Stimulated activated CD8-positive, alpha-beta memory T cell treated with anti-CD3 and anti-CD28 coated beads, Interleukin-12 subunit alpha, Interleukin-12 subunit beta, amount 100 ng/mL, for 24 hours (primary cell): ENCODE results near the gene ARL17B.
"Not testable (repeated sequence)": the region's sequence is repeated elsewhere in the genome, so short reads cannot be mapped to it uniquely, and the experiment has no call there.

Source experiments
- DNase-seq: peaks from one replicate; pipeline ENCODE4 v3.0.0-alpha.2; 2020; ENCODE audit errors: extremely low read depth

Gene ARL17B

DNA sequence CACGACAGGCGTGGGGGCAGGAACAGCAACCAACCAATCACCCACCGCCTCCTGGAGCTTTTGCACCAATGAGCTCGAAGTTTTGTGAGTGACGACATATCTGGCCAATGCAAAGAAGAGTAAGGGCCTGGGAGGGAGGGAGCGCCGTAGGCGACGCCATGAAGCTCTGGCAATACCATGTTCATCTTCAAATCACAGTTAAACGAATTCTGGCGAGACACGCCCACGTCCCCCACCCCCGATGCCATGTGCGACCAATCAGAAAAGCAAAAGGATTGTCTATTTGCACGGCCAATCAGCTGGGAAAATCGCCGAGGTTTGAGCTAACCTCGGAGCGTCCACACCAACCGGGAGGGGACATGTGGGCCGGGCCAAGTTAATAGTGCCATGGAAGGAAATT, at the start of gene ARL17B:
Gene ARL17B, minus strand, starts transcription at position 12 of the 400 bp plus-strand sequence. CDS start 3,369 bp downstream, outside the sequence.
- DNase-seq = peak; percentile 64

DNA sequence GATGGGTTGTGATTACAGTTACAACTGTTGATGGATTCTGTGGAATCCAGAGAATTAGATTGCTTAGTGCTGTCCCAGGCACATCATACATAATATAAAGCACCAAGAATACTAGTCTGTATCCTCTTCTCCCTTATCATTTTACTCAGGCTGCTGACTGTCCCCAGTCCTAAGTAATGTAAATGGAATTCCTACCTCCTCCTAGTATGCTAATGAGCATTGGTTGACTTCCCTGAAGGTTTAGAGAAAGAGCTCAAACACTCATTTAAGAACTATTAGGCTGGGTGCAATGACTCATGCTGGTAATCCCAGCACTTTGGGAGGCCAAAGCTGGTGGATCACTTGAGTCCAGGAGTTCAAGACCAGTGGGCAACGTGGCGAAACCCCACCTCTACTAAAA, 48.3 kb upstream of the ARL17B start:
- DNase-seq = not testable (repeated sequence)

DNA sequence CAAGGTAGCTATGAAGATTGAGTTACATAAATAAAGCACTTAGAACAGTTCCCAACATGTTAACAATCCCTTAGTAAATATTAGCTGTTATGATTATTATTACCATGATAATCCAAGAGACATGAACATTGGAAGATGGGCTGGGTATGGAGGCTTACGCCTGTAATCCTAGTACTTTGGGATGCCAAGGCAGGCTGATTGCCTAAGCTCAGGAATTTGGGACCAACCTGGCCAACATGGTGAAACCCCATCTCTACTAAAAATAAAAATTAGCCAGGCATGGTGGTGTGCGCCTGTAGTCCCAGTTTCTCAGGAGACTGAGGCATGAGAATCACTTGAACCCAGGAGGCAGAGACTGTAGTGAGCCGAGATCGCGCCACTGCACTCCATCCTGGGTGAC, 45.6 kb upstream of the ARL17B start:
- not testable (repeated sequence) for DNase-seq

DNA sequence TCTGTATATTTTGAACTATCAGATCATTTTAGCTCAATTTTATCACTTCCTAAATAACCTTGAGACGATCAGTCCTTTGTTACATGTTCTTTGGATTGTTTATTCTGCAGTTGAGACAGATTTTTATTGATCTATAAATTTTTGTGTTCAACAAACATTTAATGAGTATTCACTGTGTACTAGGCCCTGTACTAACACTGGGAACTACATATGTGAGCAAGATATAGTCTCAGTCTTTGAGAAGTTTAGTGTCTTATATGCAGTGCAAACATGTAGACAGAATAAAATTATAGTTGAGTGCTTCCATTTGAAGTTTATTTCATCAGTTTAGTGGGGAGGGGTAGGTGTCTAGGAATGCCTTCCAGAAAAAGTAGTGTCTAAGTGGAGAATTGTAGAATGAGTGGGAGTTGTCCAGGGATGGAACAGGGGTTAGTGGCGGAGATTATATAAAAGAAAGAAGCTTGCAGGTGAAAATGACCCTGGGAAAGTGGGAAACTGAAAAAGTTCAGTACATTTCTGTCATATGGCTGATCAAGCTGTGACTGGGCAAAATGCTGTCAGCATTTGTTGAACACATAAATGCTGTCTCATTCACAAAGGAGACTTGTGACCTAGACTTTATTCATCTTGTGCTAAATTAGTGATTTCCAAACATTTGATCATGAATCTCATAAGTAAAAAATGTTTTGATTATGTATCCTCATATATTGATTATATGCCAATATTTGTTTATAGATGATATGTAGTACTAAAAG, 39.6 kb upstream of the ARL17B start:
- not testable (repeated sequence) for DNase-seq

DNA sequence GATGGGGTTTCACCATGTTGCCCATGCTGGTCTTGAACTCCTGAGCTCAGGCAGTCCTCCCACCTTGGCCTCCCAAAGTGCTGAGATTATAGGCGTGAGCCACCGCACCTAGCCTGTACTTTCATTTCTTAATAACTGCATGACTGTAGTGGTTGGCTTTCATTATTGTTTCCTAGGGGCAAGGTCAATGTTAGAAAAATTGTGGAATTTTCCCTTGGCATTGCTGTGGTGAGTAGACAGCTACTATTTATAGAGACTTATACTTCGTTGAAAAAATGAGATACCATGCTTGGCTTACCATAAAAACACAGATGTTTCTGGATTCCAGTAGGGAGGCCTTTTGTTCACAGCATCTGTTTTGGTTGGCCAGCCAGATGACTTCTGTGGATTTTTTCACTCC, 39.0 kb upstream of the ARL17B start:
- not testable (repeated sequence) for DNase-seq

DNA sequence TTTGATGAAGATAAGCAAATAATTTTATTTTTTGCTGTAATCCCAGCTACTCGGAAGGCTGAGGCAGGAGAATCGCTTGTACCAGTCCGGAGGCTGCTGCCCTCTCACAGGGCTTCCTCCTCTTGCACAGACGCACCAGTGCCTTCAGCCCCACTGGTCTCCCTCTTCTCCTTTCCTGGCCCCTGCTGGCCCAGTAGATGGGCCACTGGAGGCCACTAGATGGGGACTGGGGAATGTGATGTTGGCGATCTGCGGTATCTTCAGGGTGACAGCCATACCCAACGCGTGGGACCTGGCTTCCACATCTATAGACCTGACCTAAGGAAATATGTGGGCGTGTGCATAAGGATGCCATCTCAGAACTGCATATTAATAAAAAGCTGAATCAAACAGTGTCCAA, 38.4 kb upstream of the ARL17B start:
- DNase-seq = not testable (repeated sequence)

DNA sequence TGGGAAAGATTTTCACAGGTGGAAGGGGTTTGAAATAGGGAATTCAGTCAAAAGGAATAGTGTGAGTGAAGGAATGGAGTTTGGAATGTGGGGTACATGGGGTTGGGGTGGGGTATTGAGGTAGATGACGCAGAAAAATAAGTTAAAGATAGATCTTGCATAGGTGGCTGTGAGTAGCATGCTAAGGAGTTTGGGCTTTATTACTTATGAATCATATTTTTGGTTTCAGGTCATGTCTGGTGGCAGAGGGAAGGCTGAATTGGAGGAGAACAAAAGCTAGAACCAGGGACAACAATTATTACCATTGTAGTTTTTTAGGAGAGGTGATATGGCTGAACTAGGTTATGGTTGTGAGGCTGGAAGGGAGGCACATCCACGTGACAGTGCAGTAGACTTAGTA, 34.7 kb upstream of the ARL17B start:
- not testable (repeated sequence) for DNase-seq

DNA sequence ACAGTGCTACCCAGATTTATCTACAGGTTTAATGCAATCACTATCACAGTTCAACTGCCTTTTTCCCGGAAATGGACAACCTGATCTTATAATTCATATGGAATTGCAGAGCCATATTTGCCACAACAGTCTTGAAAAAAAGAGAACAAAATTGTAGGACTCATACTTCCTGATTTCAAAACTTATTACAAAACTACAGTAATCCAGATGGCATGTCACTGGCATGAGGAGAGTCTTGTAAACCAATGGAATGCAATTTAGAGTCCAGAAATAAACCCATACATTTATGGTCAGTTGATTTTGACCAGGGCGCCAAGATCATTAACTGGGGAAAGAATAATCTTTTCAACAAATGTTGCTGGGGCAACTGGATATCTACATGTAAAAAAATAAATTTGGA, 32.1 kb upstream of the ARL17B start:
- not testable (repeated sequence) for DNase-seq

DNA sequence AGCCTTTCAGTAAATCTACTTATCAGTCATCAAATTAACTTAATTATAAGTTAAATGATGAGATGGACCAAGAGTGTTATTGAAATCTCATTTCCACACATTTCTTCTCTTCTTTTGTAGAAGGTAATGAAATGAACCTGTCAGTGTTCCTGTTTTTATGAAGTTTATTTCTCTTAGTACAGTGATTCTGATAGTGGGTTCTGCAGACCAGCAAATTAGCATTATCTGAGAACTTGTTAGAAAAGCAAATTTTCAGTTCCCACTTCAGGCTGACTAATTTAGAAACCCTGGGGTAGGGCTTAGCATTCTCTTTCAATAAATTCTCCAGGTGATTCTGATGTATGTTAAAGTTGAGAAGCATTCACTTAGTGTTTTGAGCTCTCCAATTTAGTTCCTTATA, 23.9 kb upstream of the ARL17B start:
- not testable (repeated sequence) for DNase-seq

DNA sequence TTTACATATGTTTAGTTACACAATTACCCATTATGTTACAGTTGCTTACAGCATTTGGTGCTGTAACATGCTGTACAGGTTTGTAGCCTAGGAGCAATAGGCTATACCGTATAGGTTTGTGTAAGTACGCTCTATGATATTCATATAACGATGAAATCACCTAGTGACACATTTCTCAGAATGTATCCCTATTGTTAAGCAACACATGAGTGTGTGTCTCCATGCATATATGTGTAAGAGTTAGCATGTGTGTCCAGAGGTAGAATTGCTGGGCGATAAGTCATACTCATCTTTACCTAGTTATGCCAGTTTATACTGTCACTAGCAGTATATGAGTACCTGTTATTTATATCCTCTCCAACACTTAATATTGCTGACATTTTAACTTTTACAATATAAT, 21.6 kb upstream of the ARL17B start:
- DNase-seq = not testable (repeated sequence)

DNA sequence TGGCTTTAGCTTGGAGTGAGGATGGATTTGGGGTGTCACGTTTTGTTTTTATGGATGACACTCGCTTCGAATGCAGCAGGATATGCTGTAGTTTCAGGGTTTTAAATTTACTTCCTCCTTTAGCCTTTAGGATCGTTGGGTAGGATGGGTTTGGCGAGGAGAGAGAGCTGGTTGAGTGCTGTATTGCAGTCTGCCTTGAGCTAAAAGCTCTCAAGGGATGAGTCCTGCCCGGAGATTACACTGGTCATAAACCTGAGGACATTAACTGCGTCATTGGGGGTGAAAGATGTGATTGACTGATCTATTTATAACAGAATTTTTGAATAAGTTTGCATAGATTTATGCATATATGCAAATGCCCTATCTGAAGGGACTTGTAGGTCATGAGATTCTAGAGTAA, 11.9 kb upstream of the ARL17B start:
- not testable (repeated sequence) for DNase-seq

DNA sequence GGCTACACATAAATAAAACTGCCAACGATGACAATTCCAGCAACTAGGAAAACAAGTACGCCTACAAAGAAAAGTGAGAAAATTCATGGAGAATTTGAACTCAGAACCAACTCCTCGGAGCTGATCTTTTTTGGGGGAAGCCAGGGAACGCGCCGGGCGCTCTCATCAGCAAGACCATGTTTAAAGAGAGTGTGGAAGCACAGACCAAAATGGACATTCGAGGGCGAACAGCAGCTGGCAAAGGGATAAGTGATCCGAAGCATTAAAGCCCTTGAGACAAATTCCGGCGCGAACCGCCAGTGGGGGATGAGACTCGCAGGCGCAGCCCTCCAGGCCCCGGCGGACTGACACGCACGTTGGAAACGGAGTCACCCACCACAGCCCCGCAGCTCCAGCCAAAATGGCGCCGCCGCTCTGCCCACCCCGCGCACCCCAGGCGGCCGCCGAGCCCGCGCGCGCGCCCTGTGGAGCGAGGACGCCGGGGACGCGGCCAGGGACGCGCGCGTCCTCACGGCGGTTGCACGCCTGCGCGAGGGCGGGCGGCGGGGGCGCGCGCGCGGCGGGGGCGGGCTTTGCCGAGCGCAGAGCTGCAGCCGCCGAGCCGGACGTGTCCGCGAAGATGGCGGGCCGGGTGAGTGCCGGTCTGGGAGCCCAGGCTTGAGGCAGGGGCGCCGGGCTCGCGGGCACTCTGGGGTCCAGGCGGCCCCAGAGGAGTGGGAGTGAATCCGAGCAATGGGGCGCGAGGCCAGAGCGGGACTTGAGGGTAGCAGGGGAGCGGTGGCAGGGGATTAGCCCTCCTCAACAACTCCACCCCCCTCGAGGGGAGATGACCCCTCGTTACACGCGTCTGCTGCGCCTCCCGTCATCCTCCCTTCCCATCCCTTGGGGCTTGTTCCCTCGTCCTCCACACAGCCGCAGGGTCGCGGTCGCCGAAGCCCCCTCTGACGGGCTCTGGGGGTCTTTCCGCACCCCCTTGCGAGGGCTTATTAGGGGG, 11.0 kb upstream of the ARL17B start:
- not testable (repeated sequence) for DNase-seq

DNA sequence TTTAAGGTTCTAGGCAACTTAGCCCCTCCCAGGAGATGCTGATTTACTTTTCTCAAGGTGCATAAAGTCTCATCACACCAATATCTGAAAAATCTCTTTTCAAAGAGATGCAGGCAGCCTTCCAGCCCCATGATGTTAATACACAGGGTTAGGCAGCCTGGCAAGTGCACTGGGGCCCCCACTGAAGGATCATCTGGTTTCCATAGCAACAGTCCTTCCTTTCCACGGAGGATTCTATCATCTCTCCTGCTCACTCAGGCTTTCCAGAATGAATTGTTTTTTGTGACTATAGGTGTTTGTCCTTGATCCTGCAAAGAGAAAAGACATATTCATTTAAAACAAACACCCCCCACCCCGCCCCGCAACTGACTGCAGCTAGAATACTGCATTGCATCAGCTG, 6.0 kb upstream of the ARL17B start:
- DNase-seq = not testable (repeated sequence)

DNA sequence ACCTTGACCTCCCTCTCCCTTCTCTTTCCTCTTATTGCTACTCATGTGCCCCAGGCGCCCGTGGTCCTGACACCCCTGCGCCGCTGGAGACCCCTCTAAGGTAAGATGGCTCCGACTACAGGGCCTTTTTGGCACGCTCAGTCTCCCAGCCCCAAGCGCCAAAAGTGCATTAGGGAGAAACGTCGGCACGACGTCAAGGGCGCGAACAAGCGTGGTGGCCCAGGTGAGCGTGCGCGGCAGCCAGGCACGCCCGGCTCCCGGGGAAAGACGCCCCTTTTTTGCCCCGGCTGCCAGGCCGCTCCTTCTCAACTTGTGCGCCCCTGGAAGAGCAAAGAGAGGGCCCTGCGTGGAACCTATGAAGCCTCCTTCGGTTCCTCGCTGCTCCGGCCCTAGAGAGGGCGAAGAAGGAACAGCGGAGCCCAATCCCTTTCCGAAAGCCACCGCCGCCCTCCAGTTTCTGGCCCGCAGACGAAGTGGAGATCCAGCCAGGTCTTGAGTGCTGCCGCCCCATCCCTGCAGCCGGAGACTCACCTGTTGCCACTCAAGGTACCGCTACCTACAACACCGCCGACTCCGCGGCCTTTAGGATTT, 326 bp downstream of the ARL17B start:
- DNase-seq = not testable (repeated sequence)

DNA sequence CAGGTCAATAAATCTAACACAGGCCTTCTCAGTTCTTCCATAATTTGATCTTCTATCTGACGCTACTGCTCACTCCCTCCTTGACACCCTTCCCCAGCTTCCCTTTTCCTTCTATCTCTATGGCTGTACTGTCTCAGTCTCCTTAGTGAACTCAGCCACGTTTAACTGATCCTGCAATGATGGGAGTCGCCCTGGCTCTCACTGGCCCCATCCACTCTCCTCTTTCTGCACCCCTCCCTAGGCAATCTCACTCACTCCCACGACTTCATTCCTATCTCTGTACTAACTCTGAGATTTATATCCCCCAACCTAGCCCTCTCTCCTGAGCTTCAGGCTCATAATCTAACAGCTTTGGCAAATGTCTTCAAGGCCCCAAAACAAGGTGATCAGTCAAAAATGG, 7.7 kb downstream of the ARL17B start:
- not testable (repeated sequence) for DNase-seq

DNA sequence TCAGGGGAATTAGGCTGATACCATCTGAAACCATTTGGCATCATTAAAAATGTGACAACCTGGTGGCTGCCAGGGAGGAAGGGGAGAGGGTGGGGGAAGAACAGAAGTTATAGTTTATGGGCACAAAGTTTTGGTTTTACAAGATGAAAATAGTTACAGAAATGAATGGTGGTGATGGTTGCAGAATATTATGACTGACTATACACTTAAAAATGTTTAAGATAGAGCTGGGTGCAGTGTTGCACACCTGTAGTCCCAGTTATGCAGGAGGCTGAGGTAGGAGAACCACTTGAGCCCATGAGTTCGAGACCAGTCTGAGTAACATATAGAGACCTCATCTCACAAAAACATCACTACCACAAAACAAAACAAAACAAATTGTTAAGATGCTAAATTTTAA, 12.5 kb downstream of the ARL17B start:
- DNase-seq = not testable (repeated sequence)

DNA sequence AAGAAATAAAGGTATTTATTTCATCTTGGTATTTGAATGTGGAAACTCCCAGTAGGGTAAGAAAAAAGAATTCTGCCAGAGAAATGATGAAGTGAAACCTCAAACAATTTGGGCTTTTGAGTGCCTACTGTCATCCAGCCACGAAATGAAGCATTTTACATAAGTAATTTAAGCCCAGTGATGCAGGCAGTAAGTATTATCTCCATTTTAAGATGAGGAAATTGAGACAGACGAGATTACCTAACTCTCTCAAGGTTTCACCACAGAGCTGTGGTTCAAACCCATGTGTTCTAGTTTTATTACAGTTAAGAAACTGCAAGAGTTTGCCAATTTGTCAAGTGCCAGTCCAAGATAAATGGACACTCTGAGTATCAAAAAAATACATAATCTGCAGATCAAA, 13.2 kb downstream of the ARL17B start:
- not testable (repeated sequence) for DNase-seq

DNA sequence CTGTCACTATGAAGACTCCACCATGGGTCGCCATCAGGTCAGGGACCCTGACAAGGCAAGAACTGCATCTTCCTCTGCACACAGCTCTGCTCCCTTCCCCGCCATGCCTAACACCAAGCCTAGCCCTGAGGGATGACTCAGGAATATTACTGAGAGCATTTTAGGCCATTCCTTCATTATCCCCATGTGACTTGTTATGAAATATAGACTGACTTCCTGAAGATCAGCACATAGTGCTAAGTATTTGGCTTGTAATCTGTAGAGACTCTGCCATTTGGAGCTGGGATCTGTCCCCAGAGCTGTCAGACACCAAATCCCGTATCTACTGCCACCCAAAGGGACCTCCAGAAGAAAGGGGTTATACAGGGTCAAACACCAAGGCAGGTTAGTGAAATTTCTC, 19.4 kb downstream of the ARL17B start:
- not testable (repeated sequence) for DNase-seq

DNA sequence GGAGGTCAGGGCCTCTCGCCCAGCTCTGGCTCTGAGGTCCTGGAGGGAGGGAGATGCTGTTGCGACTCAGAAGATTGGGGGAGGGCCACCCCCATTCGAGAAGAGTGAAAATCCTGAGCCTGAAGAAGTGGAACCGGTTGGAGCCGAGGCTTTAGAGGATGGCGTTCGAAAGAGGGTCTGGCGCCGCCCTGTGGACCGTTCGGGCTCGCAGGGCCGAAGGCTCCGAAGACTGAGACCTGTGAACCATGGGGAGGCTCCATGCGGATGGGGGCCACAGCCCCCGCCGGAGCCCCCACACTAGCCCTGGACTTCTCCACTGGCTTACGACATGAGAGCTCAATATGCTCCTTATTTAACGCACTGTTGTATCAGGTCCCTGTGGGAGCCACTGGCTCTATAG, 20.3 kb downstream of the ARL17B start:
- DNase-seq = not testable (repeated sequence)

DNA sequence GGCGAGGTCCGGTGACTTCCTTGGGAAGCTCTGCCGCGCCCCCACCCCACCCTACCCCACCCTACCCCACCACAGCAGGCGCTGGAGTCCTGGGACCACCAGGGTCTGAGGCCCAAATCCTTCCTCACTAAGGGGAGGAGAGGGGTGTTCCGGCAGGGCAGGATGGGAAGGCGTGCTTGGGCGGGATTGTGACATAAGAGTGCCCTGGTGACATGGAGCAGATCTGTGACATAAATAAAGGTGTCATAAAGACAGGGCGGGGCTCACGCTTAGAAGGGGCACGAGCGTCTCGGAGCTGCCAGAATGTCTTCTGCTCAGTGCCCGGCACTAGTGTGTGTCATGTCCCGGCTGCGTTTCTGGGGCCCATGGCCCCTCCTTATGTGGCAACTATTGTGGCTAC, 66.7 kb downstream of the ARL17B start, which contains the start of gene LRRC37A:
Gene LRRC37A, plus strand, starts transcription at position 301 of the 400 bp plus-strand sequence. Its CDS starts 3 bp downstream, at position 304.
- DNase-seq = not testable (repeated sequence)

DNA sequence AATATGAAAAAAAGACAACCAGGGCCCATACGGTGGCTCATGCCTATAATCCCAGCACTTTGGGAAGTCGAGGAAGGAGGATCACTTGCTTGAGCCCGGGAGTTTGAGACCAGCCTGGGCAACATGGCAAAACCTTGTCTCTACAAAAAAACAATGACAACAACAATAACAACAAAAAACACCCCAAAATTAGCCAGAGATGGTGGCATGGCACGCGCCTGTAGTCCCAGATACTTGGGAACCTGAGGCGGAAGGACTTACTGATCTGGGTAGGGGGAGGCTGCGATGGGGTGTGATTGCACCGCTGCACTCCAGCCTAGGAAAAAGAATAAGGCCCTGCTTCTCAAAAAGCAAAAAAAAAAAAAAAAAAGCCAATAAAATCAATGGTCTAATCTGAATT, 69.9 kb downstream of the ARL17B start:
- not testable (repeated sequence) for DNase-seq
